Kidney epithelial cell (primary cell): ENCODE results near the gene ATP8A1. TPM values are rescaled to one million over a fixed set of nuclear protein-coding genes. Genes with fewer than 3 reads are reported as not detected.
A peak's percentile ranks its signal among the peaks of the same experiment; 100 is the strongest.

ENCODE experiments used
- DNase-seq: peaks from one replicate; pipeline ENCODE4 v3.0.0-alpha.2; 2010; ENCODE audit warnings: low read depth
- H3K27me3 ChIP-seq: 2 replicates; pipeline ENCODE4 v1.6.0; 2011; ENCODE audit warnings: low read length; ENCODE audit not compliant: control insufficient read depth, insufficient read depth
- H3K36me3 ChIP-seq: 2 replicates; pipeline ENCODE4 v1.5.1; 2011; ENCODE audit warnings: low read length; ENCODE audit not compliant: control insufficient read depth, insufficient read depth
- H3K4me3 ChIP-seq: 2 replicates; pipeline ENCODE4 v1.5.1; 2011; ENCODE audit warnings: low read depth, mild to moderate bottlenecking, control low read depth, low read length
- CTCF ChIP-seq: IDR thresholded peaks from 2 replicates; pipeline ENCODE4 v1.5.1; 2011; ENCODE audit warnings: mild to moderate bottlenecking, moderate library complexity, low read length, control low read depth, inconsistent platforms; ENCODE audit not compliant: insufficient read depth, poor library complexity, severe bottlenecking
- total RNA-seq: library from RNA; depleted of rRNA; stranded (reverse); fragments of >200 nt; gene quantifications from 2 replicates; pipeline ENCODE4 v1.2.3, GENCODE V29; 2015

ATP8A1 gene
- total RNA-seq, 1 donor from 2014 or later = 3.3 TPM

- Histone ChIP-seq H3K36me3 (no peaks in the 10 kb centered on the region), H3K4me3 (no peak overlapping the region), H3K27me3 (no peaks in the 10 kb centered on the region)
- no peak for TF ChIP-seq CTCF
- no peak for DNase-seq
These were observed 14.7 kb upstream of the ATP8A1 start for GRCh38 chr4:42671431-42672194.

- Histone ChIP-seq H3K27me3 (no peaks in the 10 kb centered on the region), H3K4me3 (no peak overlapping the region), H3K36me3 (no peaks in the 10 kb centered on the region)
- no peak for DNase-seq
- no peak for TF ChIP-seq CTCF
These were observed 1.4 kb upstream of the ATP8A1 start for GRCh38 chr4:42658261-42658660.

- peak overlapping the region; percentile 81 for H3K4me3 ChIP-seq
- no peaks in the 10 kb centered on the region for H3K27me3 ChIP-seq
- no peak for TF ChIP-seq CTCF
These were observed 294 bp downstream of the ATP8A1 start for GRCh38 chr4:42656679-42656943.

GRCh38 chr4:42655921-42656678 is 805 bp downstream of the ATP8A1 start:
- no peak for DNase-seq
- TF ChIP-seq CTCF = no peak
- H3K4me3 ChIP-seq = peak overlapping the region; percentile 81

More at GRCh38 chr4:42656679-42656943, 294 bp downstream of the ATP8A1 start:
- DNase-seq = no peak
- H3K36me3 ChIP-seq = no peaks in the 10 kb centered on the region

GRCh38 chr4:42655269-42655637 is 1.7 kb downstream of the ATP8A1 start:
- no peaks in the 10 kb centered on the region for H3K36me3 ChIP-seq
- no peak for TF ChIP-seq CTCF
- H3K4me3 ChIP-seq = no peak overlapping the region
- no peak for DNase-seq
- no peaks in the 10 kb centered on the region for H3K27me3 ChIP-seq

More at GRCh38 chr4:42655921-42656678, 805 bp downstream of the ATP8A1 start:
- Histone ChIP-seq H3K36me3 (no peaks in the 10 kb centered on the region), H3K27me3 (no peaks in the 10 kb centered on the region)
